H9 (cell line): ENCODE data around the gene MRPS34. TPM values are rescaled to one million over a fixed set of nuclear protein-coding genes. Genes with fewer than 3 reads are reported as not detected.

Experiments
- DNase-seq: peaks from one replicate; pipeline ENCODE4 v3.0.0-alpha.2; 2017
- H2AFZ ChIP-seq: one replicate; pipeline ENCODE4 v1.6.1; 2013; ENCODE audit warnings: mild to moderate bottlenecking, low read length, control low read depth, moderate library complexity
- H2AK5ac ChIP-seq: 2 replicates; pipeline ENCODE4 v1.6.1; 2013; ENCODE audit warnings: low read length, control low read depth, mixed read lengths; ENCODE audit not compliant: insufficient read length
- H2BK120ac ChIP-seq: one replicate; pipeline ENCODE4 v1.6.1; 2013; ENCODE audit warnings: low read depth, mild to moderate bottlenecking, low read length, control low read depth, inconsistent platforms; ENCODE audit not compliant: poor library complexity, severe bottlenecking
- H2BK12ac ChIP-seq: 2 replicates; pipeline ENCODE4 v1.6.1; 2013; ENCODE audit warnings: low read length, control low read depth, mixed read lengths, low read depth; ENCODE audit not compliant: insufficient read length
- H2BK15ac ChIP-seq: 2 replicates; pipeline ENCODE4 v1.6.1; 2013; ENCODE audit warnings: low read depth, low read length, control low read depth
- H2BK20ac ChIP-seq: one replicate; pipeline ENCODE4 v1.6.1; 2013; ENCODE audit warnings: low read depth, mild to moderate bottlenecking, low read length, control low read depth, inconsistent platforms; ENCODE audit not compliant: poor library complexity, severe bottlenecking
- H2BK5ac ChIP-seq: 2 replicates; pipeline ENCODE4 v1.6.1; 2013; ENCODE audit warnings: low read length, control low read depth, mixed read lengths; ENCODE audit not compliant: insufficient read length
- H3K14ac ChIP-seq: 2 replicates; pipeline ENCODE4 v1.6.1; 2013; ENCODE audit warnings: low read length, control low read depth; ENCODE audit not compliant: insufficient read depth
- H3K18ac ChIP-seq: 2 replicates; pipeline ENCODE4 v1.6.1; 2013; ENCODE audit warnings: low read depth, mild to moderate bottlenecking, mixed read lengths, low read length, control low read depth; ENCODE audit not compliant: insufficient read length
- H3K23ac ChIP-seq: 2 replicates; pipeline ENCODE4 v1.6.1; 2013; ENCODE audit warnings: low read length, control low read depth, mixed read lengths, low read depth; ENCODE audit not compliant: insufficient read length
- H3K23me2 ChIP-seq: 2 replicates; pipeline ENCODE4 v1.6.1; 2013; ENCODE audit warnings: low read depth, mild to moderate bottlenecking, mixed read lengths, low read length, control low read depth; ENCODE audit not compliant: insufficient read length, poor library complexity, severe bottlenecking
- H3K27ac ChIP-seq: 2 replicates; pipeline ENCODE4 v1.5.1; 2013; ENCODE audit warnings: low read length, control low read depth, mixed read lengths, low read depth; ENCODE audit not compliant: insufficient read length
- H3K27me3 ChIP-seq: 2 replicates; pipeline ENCODE4 v1.6.1; 2013; ENCODE audit warnings: low read length, control low read depth, inconsistent platforms; ENCODE audit not compliant: insufficient read depth
- H3K4ac ChIP-seq: 2 replicates; pipeline ENCODE4 v1.6.1; 2013; ENCODE audit warnings: low read depth, mild to moderate bottlenecking, control low read depth, inconsistent platforms, low read length, moderate library complexity
- H3K4me1 ChIP-seq: 2 replicates; pipeline ENCODE4 v1.6.1; 2013; ENCODE audit warnings: low read length, control low read depth, inconsistent platforms; ENCODE audit not compliant: insufficient read depth
- H3K4me2 ChIP-seq: 2 replicates; pipeline ENCODE4 v1.6.1; 2013; ENCODE audit warnings: low read length, control low read depth, mixed read lengths; ENCODE audit not compliant: insufficient read length, insufficient read depth
- H3K56ac ChIP-seq: 2 replicates; pipeline ENCODE4 v1.6.1; 2013; ENCODE audit warnings: low read depth, mild to moderate bottlenecking, mixed read lengths, low read length, control low read depth; ENCODE audit not compliant: insufficient read length
- H3K79me1 ChIP-seq: 2 replicates; pipeline ENCODE4 v1.6.1; 2013; ENCODE audit warnings: low read depth, mild to moderate bottlenecking, moderate library complexity, low read length, control low read depth, inconsistent platforms; ENCODE audit not compliant: insufficient read depth, poor library complexity, severe bottlenecking
- H3K79me2 ChIP-seq: 2 replicates; pipeline ENCODE4 v1.6.1; 2013; ENCODE audit warnings: low read length, control low read depth, inconsistent platforms; ENCODE audit not compliant: insufficient read depth
- H3K9ac ChIP-seq: 2 replicates; pipeline ENCODE4 v1.6.1; 2013; ENCODE audit warnings: low read length, control low read depth, mixed read lengths; ENCODE audit not compliant: insufficient read length; ENCODE audit errors: extremely low read depth
- H3K9me3 ChIP-seq: one replicate; pipeline ENCODE4 v1.6.1; 2013; ENCODE audit warnings: low read depth, low read length, inconsistent platforms; ENCODE audit not compliant: control insufficient read depth
- H3T11ph ChIP-seq: one replicate; pipeline ENCODE4 v1.6.1; 2013; ENCODE audit warnings: mild to moderate bottlenecking, low read length, control low read depth, inconsistent platforms
- H4K20me1 ChIP-seq: one replicate; pipeline ENCODE4 v1.6.1; 2013; ENCODE audit not compliant: control insufficient read depth, insufficient read length, insufficient read depth
- H4K5ac ChIP-seq: 2 replicates; pipeline ENCODE4 v1.6.1; 2013; ENCODE audit warnings: low read depth, mild to moderate bottlenecking, mixed read lengths, low read length, control low read depth; ENCODE audit not compliant: insufficient read length
- H4K8ac ChIP-seq: replicated peaks from 2 replicates; pipeline ENCODE4 v1.6.1; 2013; ENCODE audit warnings: low read length, control low read depth, mixed read lengths, low read depth; ENCODE audit not compliant: insufficient read length
- H4K91ac ChIP-seq: 2 replicates; pipeline ENCODE4 v1.6.1; 2013; ENCODE audit warnings: low read depth, mild to moderate bottlenecking, moderate library complexity, mixed read lengths, low read length, control low read depth; ENCODE audit not compliant: insufficient read length
- H3K27ac Mint-ChIP-seq, 3 experiments: 2 replicates in 2 of 3; 3 replicates in 1 of 3; pipeline ENCODE4 v1.8.0; 2020 to 2021; ENCODE audit warnings: mixed read lengths in 3 of 3, mild to moderate bottlenecking in 1 of 3, moderate library complexity in 1 of 3
- H3K27me3 Mint-ChIP-seq: 2 replicates; pipeline ENCODE4 v1.8.0; 2021; ENCODE audit warnings: low read depth, mild to moderate bottlenecking, moderate library complexity, mixed read lengths
- H3K36me3 Mint-ChIP-seq, 3 experiments: 2 replicates in 2 of 3; 3 replicates in 1 of 3; pipeline ENCODE4 v1.8.0; 2020 to 2021; ENCODE audit warnings: low read depth in 3 of 3, mixed read lengths in 3 of 3; ENCODE audit not compliant: insufficient read depth in 1 of 3
- H3K4me1 Mint-ChIP-seq, 2 experiments: 2 replicates each; pipeline ENCODE4 v1.8.0; 2020; ENCODE audit warnings: mixed read lengths in 2 of 2
- H3K4me3 Mint-ChIP-seq, 2 experiments: 2 replicates in 1 of 2; 3 replicates in 1 of 2; pipeline ENCODE4 v1.8.0; 2020 to 2021; ENCODE audit warnings: mild to moderate bottlenecking in 2 of 2, mixed read lengths in 2 of 2, moderate library complexity in 1 of 2
- H3K9me3 Mint-ChIP-seq, 2 experiments: 2 replicates in 1 of 2; 3 replicates in 1 of 2; pipeline ENCODE4 v1.8.0; 2020; ENCODE audit warnings: mild to moderate bottlenecking in 2 of 2, mixed read lengths in 2 of 2, moderate library complexity in 1 of 2
- WGBS: extraction: QIAGEN DNeasy Blood & Tissue Kit; methylation state at CpG from one replicate; pipeline ENCODE4 v1.1.7; 2013; ENCODE audit warnings: missing lambda C conversion rate, low lambda C conversion rate, mixed read lengths; ENCODE audit not compliant: insufficient read length; ENCODE audit errors: extremely low coverage; 5-methylcytosine and 5-hydroxymethylcytosine counted together
- total RNA-seq: library from RNA; stranded (reverse); gene quantifications from 2 replicates; pipeline ENCODE4 v1.2.1, GENCODE V29; 2021
- TF ChIP-seq, protein P1 (sequence below): fragments of 200-600 bp; sonication (generic); conservative IDR thresholded peaks from 3 replicates; pipeline ENCODE4 v1.8.0; 2021; ENCODE audit warnings: antibody characterized with exemption, mild to moderate bottlenecking

The MRPS34 gene
- total RNA-seq, 1 experiment from 2014 or later: 205 TPM

DNA sequence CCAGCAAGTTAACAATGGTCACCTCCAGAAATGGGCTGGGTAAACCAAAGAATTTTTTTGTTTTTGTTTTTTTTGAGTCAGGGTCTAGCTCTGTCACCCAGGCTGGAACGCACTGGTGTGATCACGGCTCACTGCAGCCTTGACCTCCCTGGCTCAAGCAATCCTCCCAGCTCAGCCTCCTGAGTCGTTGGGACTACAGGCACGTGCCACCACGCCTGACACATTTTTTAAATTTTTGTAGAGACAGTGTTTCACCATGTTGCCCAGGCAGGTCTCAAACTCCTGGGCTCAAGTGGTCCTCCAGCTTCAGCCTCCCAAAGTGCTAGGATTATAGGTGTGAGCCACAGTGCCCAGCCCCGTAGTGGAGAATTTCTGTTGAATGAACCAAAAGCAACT is 7.7 kb upstream of the MRPS34 start:
- no peak overlapping the region for H2BK120ac ChIP-seq
- Mint-ChIP-seq H3K27ac (no peak overlapping the region; a peak in 1 of 7 replicates), H3K36me3 (peaks cover 1 to 39% (median 11%) of the 10 kb centered on the region in 3 experiments; a peak in 5 of 7 replicates), H3K9me3 (no peaks in the 10 kb centered on the region), H3K4me1 (peaks cover 7 to 14% of the 10 kb centered on the region in 2 experiments), H3K27me3 (peaks cover 2% of the 10 kb centered on the region; the same call in 1 of the 2 replicates), H3K4me3 (peak overlapping the region; percentile 91 to 94; a peak in 4 of 5 replicates)
- H3K27me3 ChIP-seq: no peaks in the 10 kb centered on the region
- H2BK5ac ChIP-seq: no peak overlapping the region
- no peak overlapping the region for H3K56ac ChIP-seq
- no peaks in the 10 kb centered on the region for H4K20me1 ChIP-seq
- H3K79me1 ChIP-seq: peaks cover 5% of the 10 kb centered on the region
- no peak overlapping the region for H3K23ac ChIP-seq
- H2BK15ac ChIP-seq: no peak overlapping the region
- no peak overlapping the region for H2AK5ac ChIP-seq
- no peak overlapping the region for H4K5ac ChIP-seq
- no peak overlapping the region for H3K9ac ChIP-seq
- H3K9me3 ChIP-seq: no peaks in the 10 kb centered on the region
- no peak overlapping the region for H3K14ac ChIP-seq
- TF ChIP-seq, protein P1, sequence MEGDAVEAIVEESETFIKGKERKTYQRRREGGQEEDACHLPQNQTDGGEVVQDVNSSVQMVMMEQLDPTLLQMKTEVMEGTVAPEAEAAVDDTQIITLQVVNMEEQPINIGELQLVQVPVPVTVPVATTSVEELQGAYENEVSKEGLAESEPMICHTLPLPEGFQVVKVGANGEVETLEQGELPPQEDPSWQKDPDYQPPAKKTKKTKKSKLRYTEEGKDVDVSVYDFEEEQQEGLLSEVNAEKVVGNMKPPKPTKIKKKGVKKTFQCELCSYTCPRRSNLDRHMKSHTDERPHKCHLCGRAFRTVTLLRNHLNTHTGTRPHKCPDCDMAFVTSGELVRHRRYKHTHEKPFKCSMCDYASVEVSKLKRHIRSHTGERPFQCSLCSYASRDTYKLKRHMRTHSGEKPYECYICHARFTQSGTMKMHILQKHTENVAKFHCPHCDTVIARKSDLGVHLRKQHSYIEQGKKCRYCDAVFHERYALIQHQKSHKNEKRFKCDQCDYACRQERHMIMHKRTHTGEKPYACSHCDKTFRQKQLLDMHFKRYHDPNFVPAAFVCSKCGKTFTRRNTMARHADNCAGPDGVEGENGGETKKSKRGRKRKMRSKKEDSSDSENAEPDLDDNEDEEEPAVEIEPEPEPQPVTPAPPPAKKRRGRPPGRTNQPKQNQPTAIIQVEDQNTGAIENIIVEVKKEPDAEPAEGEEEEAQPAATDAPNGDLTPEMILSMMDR: no peak
- no peak overlapping the region for H4K91ac ChIP-seq
- H3K79me2 ChIP-seq: peaks cover 6% of the 10 kb centered on the region; the same call in 1 of the 2 replicates
- no peak overlapping the region for H2BK12ac ChIP-seq
- H2AFZ ChIP-seq: no peak overlapping the region
- no peak overlapping the region for H3K18ac ChIP-seq
- no peak overlapping the region for H3K4me2 ChIP-seq
- H2BK20ac ChIP-seq: no peak overlapping the region
- H3K27ac ChIP-seq: no peak overlapping the region
- H4K8ac ChIP-seq: no peak overlapping the region
- H3K4me1 ChIP-seq: no peaks in the 10 kb centered on the region; the same call in 1 of the 2 replicates
- no peak overlapping the region for H3K4ac ChIP-seq
- no peak overlapping the region for H3T11ph ChIP-seq
- WGBS: no CpG with 5 or more reads among the region's 6 CpGs
- DNase-seq: no peak
- H3K23me2 ChIP-seq: peaks cover 5% of the 10 kb centered on the region
